ENCODE measurements around the gene MAPK8.

DNA sequence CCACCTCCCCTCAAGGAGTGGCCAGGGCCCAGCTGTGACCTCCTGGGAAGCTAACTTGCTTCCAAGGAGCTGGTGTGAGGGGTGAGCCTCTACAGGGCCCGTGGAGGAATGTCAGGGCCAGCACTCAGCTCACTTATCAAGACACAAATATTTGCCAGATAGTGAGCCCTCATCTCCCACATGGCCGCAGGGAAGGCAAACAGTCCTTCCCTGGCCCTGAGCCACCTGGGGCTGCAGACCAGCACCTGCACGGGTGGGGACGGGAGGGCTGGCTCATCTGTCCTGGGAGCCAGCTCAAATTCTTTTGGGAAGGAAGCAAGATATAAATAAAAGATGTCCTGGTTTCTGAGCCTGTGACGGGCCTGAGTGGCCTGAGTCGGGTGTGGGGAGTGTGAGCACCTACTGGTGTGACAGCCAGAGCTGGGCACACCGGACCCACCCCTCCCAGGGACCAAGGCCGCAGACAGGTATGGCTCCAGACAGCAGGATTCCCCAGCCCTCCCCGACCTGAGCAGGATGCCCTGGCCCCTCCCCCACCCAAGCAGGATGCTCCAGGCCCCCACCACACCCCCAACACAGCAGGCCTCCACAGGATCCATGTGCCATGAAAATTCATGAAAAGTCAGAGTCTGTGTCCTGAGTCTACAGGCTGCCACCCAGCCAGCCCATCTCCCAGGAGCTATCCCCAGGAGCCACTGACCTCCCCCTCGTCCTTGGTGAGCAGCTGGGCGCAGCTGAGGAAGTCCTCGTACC lies 148.0 kb downstream of the MAPK8 start:
- TF ChIP-seq EP300 (IDR thresholded peaks at IDR 0.05; ENCODE audit: borderline replicate concordance) (no peak), MAX (IDR thresholded peaks at IDR 0.05) (no peak), USF1 (IDR thresholded peaks at IDR 0.05) (no peak), RAD21 (IDR thresholded peaks at IDR 0.05; ENCODE audit: low read depth) (no peak), REST (IDR thresholded peaks at IDR 0.05; ENCODE audit: low read depth) (no peak), CEBPB (IDR thresholded peaks at IDR 0.05) (no peak), TAF1 (IDR thresholded peaks at IDR 0.05; ENCODE audit: low read depth) (no peak), CREB1 (IDR thresholded peaks at IDR 0.05; ENCODE audit: low read depth) (no peak), TCF12 (IDR thresholded peaks at IDR 0.05; ENCODE audit: low read depth) (no peak), YY1 (IDR thresholded peaks at IDR 0.05; ENCODE audit: low read depth) (no peak)

Data from Ishikawa (cell line).